Measurements from ENCODE around the gene PLCB2.

Gene PLCB2

GRCh38 chr15:40337597-40337996 is 29.9 kb upstream of the PLCB2 start:
- no peak overlapping the region for H3K27ac ChIP-seq (ENCODE audit: low read length)

DNA sequence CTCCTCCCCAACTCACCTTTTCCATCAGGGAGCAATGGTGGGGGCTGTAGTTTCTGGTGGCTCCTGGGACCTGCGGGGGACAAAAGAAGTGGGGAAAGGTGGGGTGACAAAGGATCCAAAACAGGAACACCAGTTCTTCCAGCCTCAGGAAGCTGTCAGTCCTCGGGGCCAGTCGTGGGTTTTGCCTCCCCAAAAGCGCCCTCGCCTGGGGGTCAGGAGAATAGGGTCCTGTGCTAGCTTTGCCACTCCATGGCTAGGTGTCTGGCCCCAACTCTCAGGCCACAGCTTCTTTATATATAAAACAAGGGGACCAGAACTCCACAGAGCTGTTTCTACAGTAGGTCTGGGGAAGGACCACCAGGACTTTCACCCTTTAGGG is 29.0 kb upstream of the PLCB2 start:
- no peaks in the 10 kb centered on the region for H4K20me1 ChIP-seq (ENCODE audit: insufficient read depth, low read length)
- ATAC-seq (ENCODE audit: insufficient read depth, low read depth) (no peak), DNase-seq (no peak)
- peaks cover 31% of the 10 kb centered on the region for H3K4me1 ChIP-seq (ENCODE audit: insufficient read depth, low read length)
- H3K27ac ChIP-seq (ENCODE audit: low read length) = no peak overlapping the region
- no peak overlapping the region for H2AFZ ChIP-seq (ENCODE audit: low read depth, low read length)
- no peak overlapping the region for H3K4me2 ChIP-seq (ENCODE audit: insufficient read depth, low read length)
- H3K9me3 ChIP-seq (ENCODE audit: insufficient read depth, low read length, severe bottlenecking) = no peaks in the 10 kb centered on the region
- no peaks in the 10 kb centered on the region for H3K36me3 ChIP-seq (ENCODE audit: insufficient read depth, low read length)
- no peaks in the 10 kb centered on the region for H3K27me3 ChIP-seq (ENCODE audit: insufficient read depth, low read length, poor library complexity)
- no peak overlapping the region for H3K4me3 ChIP-seq (ENCODE audit: low read depth in 1 of 2, low read length in 2 of 2)
- no peak for TF ChIP-seq CTCF (IDR thresholded peaks at IDR 0.05; ENCODE audit: borderline replicate concordance, extremely low read depth, low read length, poor library complexity, severe bottlenecking)
- no peak for TF ChIP-seq EZH2 (IDR thresholded peaks at IDR 0.05; ENCODE audit: borderline replicate concordance, low read depth, low read length, severe bottlenecking)
- no peak overlapping the region for H3K9ac ChIP-seq (ENCODE audit: low read depth, low read length)
- H3K79me2 ChIP-seq (ENCODE audit: insufficient read depth, low read length) = no peaks in the 10 kb centered on the region

More at GRCh38 chr15:40337597-40337996, 29.9 kb upstream of the PLCB2 start:
- H3K27me3 ChIP-seq (ENCODE audit: insufficient read depth, low read length, poor library complexity) = no peaks in the 10 kb centered on the region
- no peaks in the 10 kb centered on the region for H3K79me2 ChIP-seq (ENCODE audit: insufficient read depth, low read length)
- H3K9ac ChIP-seq (ENCODE audit: low read depth, low read length) = peak overlapping the region; percentile 28
- H3K4me1 ChIP-seq (ENCODE audit: insufficient read depth, low read length) = peaks cover 31% of the 10 kb centered on the region
- no peaks in the 10 kb centered on the region for H3K36me3 ChIP-seq (ENCODE audit: insufficient read depth, low read length)
- 0 out of 3 replicates have a peak, but pooled peaks have one; percentile 5 for ATAC-seq (ENCODE audit: insufficient read depth, low read depth)
- H3K4me2 ChIP-seq (ENCODE audit: insufficient read depth, low read length) = peak overlapping the region; percentile 63
- no peak overlapping the region; a peak in 1 of 4 replicates for H3K4me3 ChIP-seq (ENCODE audit: low read depth in 1 of 2, low read length in 2 of 2)
- no peaks in the 10 kb centered on the region for H3K9me3 ChIP-seq (ENCODE audit: insufficient read depth, low read length, severe bottlenecking)
- H4K20me1 ChIP-seq (ENCODE audit: insufficient read depth, low read length) = no peaks in the 10 kb centered on the region
- DNase-seq = no peak
- TF ChIP-seq EZH2 (IDR thresholded peaks at IDR 0.05; ENCODE audit: borderline replicate concordance, low read depth, low read length, severe bottlenecking) (no peak), CTCF (IDR thresholded peaks at IDR 0.05; ENCODE audit: borderline replicate concordance, extremely low read depth, low read length, poor library complexity, severe bottlenecking) (no peak)
- peak overlapping the region; percentile 78 for H2AFZ ChIP-seq (ENCODE audit: low read depth, low read length)

DNA sequence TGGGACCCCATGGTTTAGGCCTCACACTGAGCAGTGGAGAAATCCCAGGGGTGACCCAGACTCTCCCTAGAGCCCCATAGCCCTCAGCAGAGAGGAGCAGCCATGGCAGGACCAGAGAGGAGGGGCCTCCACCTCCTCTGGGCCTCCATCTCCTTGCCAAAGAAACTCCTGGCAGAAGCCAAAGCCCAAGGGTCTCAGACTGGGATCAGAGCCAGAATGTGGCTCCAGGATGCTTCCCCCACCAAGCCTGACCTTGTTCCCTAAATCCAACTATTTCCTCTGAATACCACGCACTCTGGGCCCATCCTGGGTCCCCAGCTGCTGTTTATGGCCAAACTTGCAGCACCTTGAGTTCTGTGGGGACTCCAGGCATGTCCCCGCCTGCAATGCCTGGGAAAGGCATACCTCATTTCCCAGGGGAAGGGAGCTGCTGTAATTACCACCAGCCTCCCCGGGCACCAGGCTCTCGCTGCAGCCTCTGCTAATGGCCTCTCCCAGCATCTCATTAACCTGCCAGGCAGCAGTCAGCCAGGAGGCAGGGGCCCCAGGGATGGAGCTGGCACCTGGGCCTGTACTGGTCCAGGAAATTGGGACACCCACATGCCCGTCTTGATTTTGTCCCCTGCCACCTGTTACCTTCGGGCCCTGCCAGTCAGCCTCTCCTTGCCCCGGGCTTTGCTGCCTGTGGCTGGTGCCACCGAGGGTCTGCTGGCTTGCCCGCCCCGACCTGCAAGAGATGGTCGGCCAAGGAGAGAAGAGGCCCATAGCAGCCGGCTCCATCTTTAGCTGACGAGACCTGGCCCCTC is 28.4 kb upstream of the PLCB2 start:
- Histone ChIP-seq H3K4me3 (ENCODE audit: low read depth in 1 of 2, low read length in 2 of 2) (no peak overlapping the region), H3K36me3 (ENCODE audit: insufficient read depth, low read length) (no peaks in the 10 kb centered on the region), H2AFZ (ENCODE audit: low read depth, low read length) (no peak overlapping the region), H3K27ac (ENCODE audit: low read length) (no peak overlapping the region), H3K79me2 (ENCODE audit: insufficient read depth, low read length) (no peaks in the 10 kb centered on the region), H3K9ac (ENCODE audit: low read depth, low read length) (no peak overlapping the region), H3K9me3 (ENCODE audit: insufficient read depth, low read length, severe bottlenecking) (no peaks in the 10 kb centered on the region), H4K20me1 (ENCODE audit: insufficient read depth, low read length) (no peaks in the 10 kb centered on the region), H3K4me2 (ENCODE audit: insufficient read depth, low read length) (no peak overlapping the region), H3K4me1 (ENCODE audit: insufficient read depth, low read length) (peaks cover 31% of the 10 kb centered on the region), H3K27me3 (ENCODE audit: insufficient read depth, low read length, poor library complexity) (no peaks in the 10 kb centered on the region)
- ATAC-seq (ENCODE audit: insufficient read depth, low read depth) (no peak), DNase-seq (no peak)
- no peak for TF ChIP-seq CTCF (IDR thresholded peaks at IDR 0.05; ENCODE audit: borderline replicate concordance, extremely low read depth, low read length, poor library complexity, severe bottlenecking)
- no peak for TF ChIP-seq EZH2 (IDR thresholded peaks at IDR 0.05; ENCODE audit: borderline replicate concordance, low read depth, low read length, severe bottlenecking)
